ENCODE measurements around the gene SLIT2.

Gene SLIT2

GRCh38 chr4:20287246-20287645, 35.5 kb downstream of the SLIT2 start:
- Histone ChIP-seq H3K27ac (ENCODE audit: low read depth, low read length) (no peak overlapping the region), H4K91ac (ENCODE audit: low read depth, low read length) (no peak overlapping the region), H4K8ac (ENCODE audit: low read depth, low read length) (no peak overlapping the region), H4K12ac (ENCODE audit: low read depth, low read length) (no peak overlapping the region), H2AFZ (ENCODE audit: insufficient read depth, low read length, poor library complexity) (no peak overlapping the region), H2BK120ac (ENCODE audit: insufficient read depth, low read length, poor library complexity) (no peak overlapping the region), H2BK12ac (ENCODE audit: low read length) (no peak overlapping the region), H3K14ac (ENCODE audit: low read length) (no peak overlapping the region), H2BK5ac (ENCODE audit: low read depth, low read length, poor library complexity) (no peak overlapping the region), H3K4ac (ENCODE audit: low read depth, low read length) (no peak overlapping the region), H3K36me3 (ENCODE audit: control insufficient read depth in 1 of 2, insufficient read depth in 2 of 2, low read length in 2 of 2) (no peaks in the 10 kb centered on the region), H3K79me2 (ENCODE audit: control insufficient read depth, insufficient read depth, low read length, poor library complexity) (no peaks in the 10 kb centered on the region), H3K23ac (ENCODE audit: low read length) (no peak overlapping the region), H3K9ac (ENCODE audit: low read length) (no peak overlapping the region), H3K18ac (ENCODE audit: low read length) (no peak overlapping the region), H3K4me1 (ENCODE audit: control insufficient read depth in 1 of 2, insufficient read depth in 2 of 2, low read length in 2 of 2) (no peaks in the 10 kb centered on the region), H3K27me3 (ENCODE audit: insufficient read depth, low read length) (no peaks in the 10 kb centered on the region), H3K4me2 (ENCODE audit: low read length) (no peak overlapping the region), H3K9me3 (ENCODE audit: insufficient read depth, low read depth, low read length) (no peaks in the 10 kb centered on the region), H2AK5ac (ENCODE audit: low read length) (no peak overlapping the region), H3K79me1 (ENCODE audit: low read length) (no peaks in the 10 kb centered on the region), H3K4me3 (ENCODE audit: low read depth, low read length) (no peak overlapping the region)
- no peak for DNase-seq
- no CpG with 5 or more reads among the region's 2 CpGs for WGBS (ENCODE audit: extremely low coverage, insufficient coverage, insufficient read length)

- no peak overlapping the region for H3K23ac ChIP-seq (ENCODE audit: low read length)
- no peak overlapping the region for H3K4me3 ChIP-seq (ENCODE audit: low read depth, low read length)
- no peak overlapping the region for H2AFZ ChIP-seq (ENCODE audit: insufficient read depth, low read length, poor library complexity)
- no peak overlapping the region for H4K91ac ChIP-seq (ENCODE audit: low read depth, low read length)
- no peak overlapping the region for H3K27ac ChIP-seq (ENCODE audit: low read depth, low read length)
- WGBS (ENCODE audit: extremely low coverage, insufficient coverage, insufficient read length), result no CpG with 5 or more reads among the region's 8 CpGs
- no peak overlapping the region for H3K9ac ChIP-seq (ENCODE audit: low read length)
- H3K9me3 ChIP-seq (ENCODE audit: insufficient read depth, low read depth, low read length), result no peaks in the 10 kb centered on the region
- H3K79me1 ChIP-seq (ENCODE audit: low read length), result no peaks in the 10 kb centered on the region
- H3K27me3 ChIP-seq (ENCODE audit: insufficient read depth, low read length), result no peaks in the 10 kb centered on the region
- no peak overlapping the region for H2BK5ac ChIP-seq (ENCODE audit: low read depth, low read length, poor library complexity)
- no peak overlapping the region for H3K4ac ChIP-seq (ENCODE audit: low read depth, low read length)
- no peak overlapping the region for H2BK120ac ChIP-seq (ENCODE audit: insufficient read depth, low read length, poor library complexity)
- no peak overlapping the region for H3K4me2 ChIP-seq (ENCODE audit: low read length)
- no peak for DNase-seq
- no peak overlapping the region for H4K8ac ChIP-seq (ENCODE audit: low read depth, low read length)
- no peak overlapping the region for H4K12ac ChIP-seq (ENCODE audit: low read depth, low read length)
- no peak overlapping the region for H2AK5ac ChIP-seq (ENCODE audit: low read length)
- H3K79me2 ChIP-seq (ENCODE audit: control insufficient read depth, insufficient read depth, low read length, poor library complexity), result no peaks in the 10 kb centered on the region
- H3K4me1 ChIP-seq (ENCODE audit: control insufficient read depth in 1 of 2, insufficient read depth in 2 of 2, low read length in 2 of 2), result no peaks in the 10 kb centered on the region
- H3K14ac ChIP-seq (ENCODE audit: low read length), result no peak overlapping the region
- H2BK12ac ChIP-seq (ENCODE audit: low read length), result no peak overlapping the region
- H3K18ac ChIP-seq (ENCODE audit: low read length), result no peak overlapping the region
- no peaks in the 10 kb centered on the region for H3K36me3 ChIP-seq (ENCODE audit: control insufficient read depth in 1 of 2, insufficient read depth in 2 of 2, low read length in 2 of 2)
Measured at GRCh38 chr4:20288047-20288650, 36.4 kb downstream of the SLIT2 start.

GRCh38 chr4:20288846-20289512, 37.3 kb downstream of the SLIT2 start:
- Histone ChIP-seq H3K14ac (ENCODE audit: low read length) (no peak overlapping the region), H3K27ac (ENCODE audit: low read depth, low read length) (no peak overlapping the region), H2BK120ac (ENCODE audit: insufficient read depth, low read length, poor library complexity) (no peak overlapping the region), H3K23ac (ENCODE audit: low read length) (no peak overlapping the region), H3K79me2 (ENCODE audit: control insufficient read depth, insufficient read depth, low read length, poor library complexity) (no peaks in the 10 kb centered on the region), H3K79me1 (ENCODE audit: low read length) (no peaks in the 10 kb centered on the region), H3K18ac (ENCODE audit: low read length) (no peak overlapping the region), H3K4me3 (ENCODE audit: low read depth, low read length) (no peak overlapping the region), H2BK12ac (ENCODE audit: low read length) (no peak overlapping the region), H3K9ac (ENCODE audit: low read length) (no peak overlapping the region), H3K9me3 (ENCODE audit: insufficient read depth, low read depth, low read length) (no peaks in the 10 kb centered on the region), H3K4me2 (ENCODE audit: low read length) (no peak overlapping the region), H2BK5ac (ENCODE audit: low read depth, low read length, poor library complexity) (no peak overlapping the region), H2AFZ (ENCODE audit: insufficient read depth, low read length, poor library complexity) (no peak overlapping the region), H4K8ac (ENCODE audit: low read depth, low read length) (no peak overlapping the region), H3K4ac (ENCODE audit: low read depth, low read length) (no peak overlapping the region), H3K36me3 (ENCODE audit: control insufficient read depth in 1 of 2, insufficient read depth in 2 of 2, low read length in 2 of 2) (no peaks in the 10 kb centered on the region), H4K12ac (ENCODE audit: low read depth, low read length) (no peak overlapping the region), H3K27me3 (ENCODE audit: insufficient read depth, low read length) (no peaks in the 10 kb centered on the region), H3K4me1 (ENCODE audit: control insufficient read depth in 1 of 2, insufficient read depth in 2 of 2, low read length in 2 of 2) (no peaks in the 10 kb centered on the region), H4K91ac (ENCODE audit: low read depth, low read length) (no peak overlapping the region), H2AK5ac (ENCODE audit: low read length) (no peak overlapping the region)
- WGBS (ENCODE audit: extremely low coverage, insufficient coverage, insufficient read length), result no CpG with 5 or more reads among the region's 2 CpGs
- DNase-seq, result no peak

- no CpG with 5 or more reads among the region's 3 CpGs for WGBS (ENCODE audit: extremely low coverage, insufficient coverage, insufficient read length)
- Histone ChIP-seq H2BK12ac (ENCODE audit: low read length) (no peak overlapping the region), H2AK5ac (ENCODE audit: low read length) (no peak overlapping the region), H4K8ac (ENCODE audit: low read depth, low read length) (no peak overlapping the region), H3K4me2 (ENCODE audit: low read length) (no peak overlapping the region), H2BK120ac (ENCODE audit: insufficient read depth, low read length, poor library complexity) (no peak overlapping the region), H3K4ac (ENCODE audit: low read depth, low read length) (no peak overlapping the region), H2BK5ac (ENCODE audit: low read depth, low read length, poor library complexity) (no peak overlapping the region), H3K36me3 (ENCODE audit: control insufficient read depth in 1 of 2, insufficient read depth in 2 of 2, low read length in 2 of 2) (no peaks in the 10 kb centered on the region), H3K27me3 (ENCODE audit: insufficient read depth, low read length) (no peaks in the 10 kb centered on the region), H3K9me3 (ENCODE audit: insufficient read depth, low read depth, low read length) (no peaks in the 10 kb centered on the region), H3K79me2 (ENCODE audit: control insufficient read depth, insufficient read depth, low read length, poor library complexity) (no peaks in the 10 kb centered on the region), H3K9ac (ENCODE audit: low read length) (no peak overlapping the region), H3K18ac (ENCODE audit: low read length) (no peak overlapping the region), H4K91ac (ENCODE audit: low read depth, low read length) (no peak overlapping the region), H3K79me1 (ENCODE audit: low read length) (no peaks in the 10 kb centered on the region), H3K23ac (ENCODE audit: low read length) (peak overlapping the region; percentile 86), H3K4me3 (ENCODE audit: low read depth, low read length) (no peak overlapping the region), H3K4me1 (ENCODE audit: control insufficient read depth in 1 of 2, insufficient read depth in 2 of 2, low read length in 2 of 2) (no peaks in the 10 kb centered on the region), H3K27ac (ENCODE audit: low read depth, low read length) (no peak overlapping the region), H2AFZ (ENCODE audit: insufficient read depth, low read length, poor library complexity) (no peak overlapping the region), H3K14ac (ENCODE audit: low read length) (no peak overlapping the region), H4K12ac (ENCODE audit: low read depth, low read length) (no peak overlapping the region)
- DNase-seq, result no peak
Measured at GRCh38 chr4:20289782-20290181, 38.1 kb downstream of the SLIT2 start.

All from trophoblast cell (in vitro differentiated cells and primary cell).